GM21619 (cell line): ENCODE results near the gene TRAIP.
"Not testable (repeated sequence)": the region's sequence is repeated elsewhere in the genome, so short reads cannot be mapped to it uniquely, and the experiment has no call there.

Experiments
- ATAC-seq: cut with Tn5 transposase; IDR thresholded peaks from one replicate; pipeline ENCODE4 v1.9.1; 2021; ENCODE audit not compliant: unreplicated experiment

Gene TRAIP

GRCh38 chr3:49831341-49831740 is 25.0 kb downstream of the TRAIP start:
- ATAC-seq: no peak

- ATAC-seq: no peak
Observed at GRCh38 chr3:49826016-49826415, 30.3 kb downstream of the TRAIP start.

- not testable (repeated sequence) for ATAC-seq
Observed at GRCh38 chr3:49823131-49823530, 33.2 kb downstream of the TRAIP start.

- peak; percentile 77 for ATAC-seq
Observed at GRCh38 chr3:49813497-49814174, 42.7 kb downstream of the TRAIP start, which contains the start of gene UBA7. Gene UBA7 (minus strand): TSS chr3:49813953. CDS start chr3:49813787, 166 bp downstream.

GRCh38 chr3:49812916-49813496 is 43.4 kb downstream of the TRAIP start:
- no peak for ATAC-seq

- ATAC-seq: no peak
Observed at GRCh38 chr3:49807431-49808114, 48.8 kb downstream of the TRAIP start.

GRCh38 chr3:49806850-49807249 is 49.5 kb downstream of the TRAIP start:
- no peak for ATAC-seq

- no peak for ATAC-seq
Observed at GRCh38 chr3:49805897-49806701, 50.3 kb downstream of the TRAIP start.

GRCh38 chr3:49805367-49805782 is 51.0 kb downstream of the TRAIP start:
- ATAC-seq: peak; percentile 29

GRCh38 chr3:49804141-49805041 is 52.0 kb downstream of the TRAIP start:
- no peak for ATAC-seq

GRCh38 chr3:49803465-49804140 is 52.8 kb downstream of the TRAIP start:
- no peak for ATAC-seq

- ATAC-seq: peak; percentile 44
Observed at GRCh38 chr3:49802719-49803464, 53.5 kb downstream of the TRAIP start, which contains the start of gene INKA1. Gene INKA1 (plus strand): TSS chr3:49803261. CDS start chr3:49803393, 132 bp downstream.

- no peak for ATAC-seq
Observed at GRCh38 chr3:49801160-49801559, 55.2 kb downstream of the TRAIP start.

- ATAC-seq: no peak
Observed at GRCh38 chr3:49799761-49800160, 56.6 kb downstream of the TRAIP start, which contains the start of gene CDHR4. Gene CDHR4 (minus strand): TSS chr3:49799873. CDS start chr3:49799812, 61 bp downstream.

- no peak for ATAC-seq
Observed at GRCh38 chr3:49799105-49799504, 57.3 kb downstream of the TRAIP start.

GRCh38 chr3:49794926-49795905 is 61.1 kb downstream of the TRAIP start:
- ATAC-seq: no peak

GRCh38 chr3:49794431-49794830 is 61.9 kb downstream of the TRAIP start:
- no peak for ATAC-seq
